SK-N-SH treated with all-trans-retinoic acid at 6 μM for 48 hours (cell line): Measurements from ENCODE around the gene KRTAP5-6.

Source experiments
- ATAC-seq: fragments of 200-7000 bp; cut with Tn5 transposase; 3 replicates; pipeline ENCODE4 v1.9.1; 2020; ENCODE audit warnings: mild to moderate bottlenecking, moderate library complexity
- ARNTL ChIP-seq: fragments of 450-650 bp; formaldehyde crosslinking; IDR thresholded peaks from 2 replicates; pipeline ENCODE4 v1.5.0; 2020; ENCODE audit warnings: low read depth, mild to moderate bottlenecking, moderate library complexity, borderline replicate concordance
- BACH2 ChIP-seq: fragments of 250-450 bp; sonication (Bioruptor Pico); IDR thresholded peaks from 2 replicates; pipeline ENCODE4 v1.9.0; 2021; ENCODE audit warnings: mild to moderate bottlenecking, borderline replicate concordance
- CREB5 ChIP-seq: fragments of 250-450 bp; sonication (Bioruptor Pico); IDR thresholded peaks from 2 replicates; pipeline ENCODE4 v1.5.1; 2020; ENCODE audit warnings: low read depth, mild to moderate bottlenecking, moderate library complexity
- CSDC2 ChIP-seq: fragments of 250-450 bp; sonication (Bioruptor Pico); IDR thresholded peaks from 2 replicates; pipeline ENCODE4 v1.5.0; 2020; ENCODE audit warnings: mild to moderate bottlenecking, moderate library complexity
- ESRRG ChIP-seq: fragments of 250-450 bp; sonication (Bioruptor Pico); IDR thresholded peaks from 2 replicates; pipeline ENCODE4 v1.6.1; 2021; ENCODE audit warnings: mild to moderate bottlenecking
- GLIS3 ChIP-seq: fragments of 250-450 bp; sonication (Bioruptor Pico); IDR thresholded peaks from 2 replicates; pipeline ENCODE4 v1.5.0; 2020; ENCODE audit warnings: mild to moderate bottlenecking, moderate library complexity
- OSR1 ChIP-seq: fragments of 250-450 bp; sonication (Bioruptor Pico); IDR thresholded peaks from 2 replicates; pipeline ENCODE4 v1.8.0; 2022; ENCODE audit warnings: moderate library complexity, mild to moderate bottlenecking, inconsistent platforms
- PATZ1 ChIP-seq: fragments of 250-450 bp; sonication (Bioruptor Pico); IDR thresholded peaks from 2 replicates; pipeline ENCODE4 v1.8.0; 2020; ENCODE audit warnings: mild to moderate bottlenecking, moderate library complexity, borderline replicate concordance
- PPARA ChIP-seq: fragments of 250-450 bp; sonication (Bioruptor Pico); IDR thresholded peaks from 2 replicates; pipeline ENCODE4 v1.5.0; 2020; ENCODE audit warnings: mild to moderate bottlenecking, borderline replicate concordance
- RARB ChIP-seq: fragments of 250-450 bp; sonication (Bioruptor Pico); IDR thresholded peaks from 2 replicates; pipeline ENCODE4 v1.8.0; 2021; ENCODE audit warnings: mild to moderate bottlenecking, moderate library complexity
- SNAI2 ChIP-seq: fragments of 250-450 bp; sonication (Bioruptor Pico); IDR thresholded peaks from 2 replicates; pipeline ENCODE4 v1.5.0; 2020; ENCODE audit warnings: mild to moderate bottlenecking, moderate library complexity
- TCF4 ChIP-seq: fragments of 250-450 bp; sonication (Bioruptor Pico); IDR thresholded peaks from 2 replicates; pipeline ENCODE4 v1.8.0; 2021; ENCODE audit warnings: mild to moderate bottlenecking, moderate library complexity, borderline replicate concordance
- TOX ChIP-seq: fragments of 250-450 bp; sonication (Bioruptor Pico); IDR thresholded peaks from 2 replicates; pipeline ENCODE4 v1.8.0; 2021; ENCODE audit warnings: mild to moderate bottlenecking, moderate library complexity, borderline replicate concordance
- ZFP3 ChIP-seq: fragments of 250-450 bp; sonication (Bioruptor Pico); IDR thresholded peaks from 2 replicates; pipeline ENCODE4 v1.5.0; 2020; ENCODE audit warnings: mild to moderate bottlenecking, moderate library complexity
- ZFP30 ChIP-seq: fragments of 450-650 bp; formaldehyde crosslinking; IDR thresholded peaks from 2 replicates; pipeline ENCODE4 v1.5.0; 2022; ENCODE audit warnings: mild to moderate bottlenecking, moderate library complexity
- ZNF565 ChIP-seq: fragments of 450-650 bp; formaldehyde crosslinking; conservative IDR thresholded peaks from 2 replicates; pipeline ENCODE4 v1.5.0; 2020; ENCODE audit warnings: low read depth, mild to moderate bottlenecking, moderate library complexity
- ZNF8 ChIP-seq: fragments of 450-650 bp; formaldehyde crosslinking; IDR thresholded peaks from 2 replicates; pipeline ENCODE4 v1.5.0; 2020; ENCODE audit warnings: mild to moderate bottlenecking, moderate library complexity
- TF ChIP-seq, protein P1 (sequence below): fragments of 250-450 bp; sonication (Bioruptor Pico); IDR thresholded peaks from 2 replicates; pipeline ENCODE4 v1.5.1; 2021; ENCODE audit warnings: mild to moderate bottlenecking, moderate library complexity
- TF ChIP-seq, protein P2 (sequence below): fragments of 250-450 bp; sonication (Bioruptor Pico); IDR thresholded peaks from 2 replicates; pipeline ENCODE4 v1.8.0; 2021; ENCODE audit warnings: low read depth, mild to moderate bottlenecking, moderate library complexity, borderline replicate concordance
- TF ChIP-seq, protein P3 (sequence below): fragments of 250-450 bp; sonication (Bioruptor Pico); IDR thresholded peaks from 2 replicates; pipeline ENCODE4 v1.5.0; 2020; ENCODE audit warnings: mild to moderate bottlenecking, moderate library complexity

Gene KRTAP5-6

DNA sequence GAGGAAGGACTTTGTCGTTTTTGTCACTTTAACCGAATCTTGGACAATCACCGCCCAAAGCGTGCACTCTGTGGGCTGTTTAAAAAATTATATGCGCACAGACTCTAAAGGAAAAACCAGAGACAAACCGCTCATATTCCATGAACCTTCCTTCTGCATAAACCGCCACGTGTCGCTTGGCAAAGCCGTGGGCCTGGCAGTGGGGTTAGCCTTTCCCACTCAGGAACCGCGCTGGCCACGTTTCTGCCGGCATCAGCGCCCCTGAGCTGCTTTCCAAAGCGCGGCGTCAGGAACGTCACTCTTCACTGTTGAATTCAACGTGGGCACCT lies 44.6 kb upstream of the KRTAP5-6 start (continued):
- TF ChIP-seq TOX (CRISPR knock-in tag) = no peak
- no peak for TF ChIP-seq ZFP3 (CRISPR knock-in tag)

- ATAC-seq = peak; percentile 95
- TF ChIP-seq ARNTL (CRISPR knock-in tag) (no peak), BACH2 (CRISPR knock-in tag) (no peak), RARB (CRISPR knock-in tag) (no peak), ESRRG (CRISPR knock-in tag) (no peak), CSDC2 (CRISPR knock-in tag) (no peak), SNAI2 (CRISPR knock-in tag) (no peak), ZFP30 (no peak), ZNF8 (CRISPR knock-in tag) (no peak), TCF4 (CRISPR knock-in tag) (no peak), GLIS3 (CRISPR knock-in tag) (no peak), OSR1 (no peak), PATZ1 (CRISPR knock-in tag) (no peak), CREB5 (CRISPR knock-in tag) (no peak), PPARA (CRISPR knock-in tag) (no peak), ZFP3 (CRISPR knock-in tag) (no peak)
- TF ChIP-seq, protein P1, sequence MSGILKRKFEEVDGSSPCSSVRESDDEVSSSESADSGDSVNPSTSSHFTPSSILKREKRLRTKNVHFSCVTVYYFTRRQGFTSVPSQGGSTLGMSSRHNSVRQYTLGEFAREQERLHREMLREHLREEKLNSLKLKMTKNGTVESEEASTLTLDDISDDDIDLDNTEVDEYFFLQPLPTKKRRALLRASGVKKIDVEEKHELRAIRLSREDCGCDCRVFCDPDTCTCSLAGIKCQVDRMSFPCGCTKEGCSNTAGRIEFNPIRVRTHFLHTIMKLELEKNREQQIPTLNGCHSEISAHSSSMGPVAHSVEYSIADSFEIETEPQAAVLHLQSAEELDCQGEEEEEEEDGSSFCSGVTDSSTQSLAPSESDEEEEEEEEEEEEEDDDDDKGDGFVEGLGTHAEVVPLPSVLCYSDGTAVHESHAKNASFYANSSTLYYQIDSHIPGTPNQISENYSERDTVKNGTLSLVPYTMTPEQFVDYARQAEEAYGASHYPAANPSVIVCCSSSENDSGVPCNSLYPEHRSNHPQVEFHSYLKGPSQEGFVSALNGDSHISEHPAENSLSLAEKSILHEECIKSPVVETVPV (CRISPR knock-in tag) = no peak
- TF ChIP-seq, protein P2, sequence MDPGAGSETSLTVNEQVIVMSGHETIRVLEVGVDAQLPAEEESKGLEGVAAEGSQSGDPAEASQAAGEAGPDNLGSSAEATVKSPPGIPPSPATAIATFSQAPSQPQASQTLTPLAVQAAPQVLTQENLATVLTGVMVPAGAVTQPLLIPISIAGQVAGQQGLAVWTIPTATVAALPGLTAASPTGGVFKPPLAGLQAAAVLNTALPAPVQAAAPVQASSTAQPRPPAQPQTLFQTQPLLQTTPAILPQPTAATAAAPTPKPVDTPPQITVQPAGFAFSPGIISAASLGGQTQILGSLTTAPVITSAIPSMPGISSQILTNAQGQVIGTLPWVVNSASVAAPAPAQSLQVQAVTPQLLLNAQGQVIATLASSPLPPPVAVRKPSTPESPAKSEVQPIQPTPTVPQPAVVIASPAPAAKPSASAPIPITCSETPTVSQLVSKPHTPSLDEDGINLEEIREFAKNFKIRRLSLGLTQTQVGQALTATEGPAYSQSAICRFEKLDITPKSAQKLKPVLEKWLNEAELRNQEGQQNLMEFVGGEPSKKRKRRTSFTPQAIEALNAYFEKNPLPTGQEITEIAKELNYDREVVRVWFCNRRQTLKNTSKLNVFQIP (CRISPR knock-in tag) = no peak
- TF ChIP-seq, protein P3, sequence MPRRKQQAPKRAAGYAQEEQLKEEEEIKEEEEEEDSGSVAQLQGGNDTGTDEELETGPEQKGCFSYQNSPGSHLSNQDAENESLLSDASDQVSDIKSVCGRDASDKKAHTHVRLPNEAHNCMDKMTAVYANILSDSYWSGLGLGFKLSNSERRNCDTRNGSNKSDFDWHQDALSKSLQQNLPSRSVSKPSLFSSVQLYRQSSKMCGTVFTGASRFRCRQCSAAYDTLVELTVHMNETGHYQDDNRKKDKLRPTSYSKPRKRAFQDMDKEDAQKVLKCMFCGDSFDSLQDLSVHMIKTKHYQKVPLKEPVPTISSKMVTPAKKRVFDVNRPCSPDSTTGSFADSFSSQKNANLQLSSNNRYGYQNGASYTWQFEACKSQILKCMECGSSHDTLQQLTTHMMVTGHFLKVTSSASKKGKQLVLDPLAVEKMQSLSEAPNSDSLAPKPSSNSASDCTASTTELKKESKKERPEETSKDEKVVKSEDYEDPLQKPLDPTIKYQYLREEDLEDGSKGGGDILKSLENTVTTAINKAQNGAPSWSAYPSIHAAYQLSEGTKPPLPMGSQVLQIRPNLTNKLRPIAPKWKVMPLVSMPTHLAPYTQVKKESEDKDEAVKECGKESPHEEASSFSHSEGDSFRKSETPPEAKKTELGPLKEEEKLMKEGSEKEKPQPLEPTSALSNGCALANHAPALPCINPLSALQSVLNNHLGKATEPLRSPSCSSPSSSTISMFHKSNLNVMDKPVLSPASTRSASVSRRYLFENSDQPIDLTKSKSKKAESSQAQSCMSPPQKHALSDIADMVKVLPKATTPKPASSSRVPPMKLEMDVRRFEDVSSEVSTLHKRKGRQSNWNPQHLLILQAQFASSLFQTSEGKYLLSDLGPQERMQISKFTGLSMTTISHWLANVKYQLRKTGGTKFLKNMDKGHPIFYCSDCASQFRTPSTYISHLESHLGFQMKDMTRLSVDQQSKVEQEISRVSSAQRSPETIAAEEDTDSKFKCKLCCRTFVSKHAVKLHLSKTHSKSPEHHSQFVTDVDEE (CRISPR knock-in tag) = no peak
Measured at GRCh38 chr11:1652771-1653540, 44.0 kb upstream of the KRTAP5-6 start.

DNA sequence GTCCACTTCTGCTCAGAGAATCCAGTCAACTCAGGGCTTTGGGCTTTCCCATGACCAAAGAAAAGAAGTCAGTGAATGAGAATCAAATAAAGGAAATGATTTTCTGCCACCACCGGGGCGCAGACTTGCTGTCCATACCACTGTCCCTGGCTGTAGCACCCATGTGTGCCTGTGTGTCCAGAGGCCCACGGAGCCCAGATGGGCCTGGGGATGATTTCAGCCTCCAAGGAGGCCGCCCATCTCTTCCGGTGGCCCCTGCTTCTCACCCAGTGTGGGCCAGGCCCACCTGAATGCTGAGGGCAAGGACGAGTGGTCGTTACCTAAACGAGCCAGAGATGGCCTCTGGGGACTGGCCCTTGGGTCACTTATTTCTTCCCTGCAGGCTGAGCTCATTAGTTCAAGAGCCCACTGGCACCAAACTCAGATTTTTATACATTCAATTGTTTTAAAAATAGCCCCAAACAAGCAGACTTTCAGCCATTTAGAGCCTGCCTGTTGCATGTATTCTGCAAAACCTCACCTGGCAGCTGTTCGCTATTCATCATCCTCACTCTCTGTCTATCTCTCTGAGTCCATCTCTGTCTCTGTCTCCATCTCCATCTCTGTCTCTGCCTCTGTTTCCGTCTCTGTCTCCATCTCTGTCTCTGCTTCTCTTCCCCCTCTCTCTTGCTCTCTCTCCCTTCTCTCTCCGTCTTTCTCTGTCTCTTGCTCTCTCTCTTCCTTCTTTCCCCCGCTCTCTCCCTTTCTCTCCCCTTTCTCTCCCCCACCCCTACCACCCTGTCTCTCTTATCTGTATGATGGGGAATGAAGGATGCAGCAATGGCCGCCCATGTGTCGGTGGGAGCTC lies 43.2 kb upstream of the KRTAP5-6 start:
- peak; percentile 9; the same call in 2 of the 3 replicates for ATAC-seq
- TF ChIP-seq, protein P1 (CRISPR knock-in tag) = no peak
- TF ChIP-seq OSR1 (no peak), CREB5 (CRISPR knock-in tag) (no peak), ZNF565 (CRISPR knock-in tag) (no peak), BACH2 (CRISPR knock-in tag) (no peak), ZNF8 (CRISPR knock-in tag) (no peak), ZFP3 (CRISPR knock-in tag) (no peak), PPARA (CRISPR knock-in tag) (no peak)
- TF ChIP-seq, protein P3 (CRISPR knock-in tag) = no peak
